MCF 10A (cell line): ENCODE results near the gene PGLYRP4. TPM values are rescaled to one million over a fixed set of nuclear protein-coding genes. Genes with fewer than 3 reads are reported as not detected.

Experiments
- Bru-seq: library from RNA; stranded (reverse); fragments of 400-500 nt; gene quantifications from one replicate; lab custom pipeline; 2021; lab: Mats Ljungman, UMichigan
- BruChase-seq, 2 experiments: library from RNA; stranded (reverse); fragments of 400-500 nt; gene quantifications; one replicate each; lab custom pipeline; 2021; lab: Mats Ljungman, UMichigan
- BruUV-seq: library from RNA; stranded (reverse); fragments of 400-500 nt; replicated peaks from 2 replicates; lab custom pipeline; 2021; lab: Mats Ljungman, UMichigan
- CTCF ChIA-PET: fragments of 300-600 bp; sonication (Branson Sonifier 250); formaldehyde crosslinking; extraction: SDS; loops from one replicate; lab custom pipeline; 2021; ENCODE audit warnings: antibody characterized with exemption, inconsistent platforms; lab: Yijun Ruan, JAX
- POLR2A ChIA-PET: fragments of 300-600, 350-650 bp; sonication (Branson Sonifier 250); formaldehyde crosslinking; extraction: SDS; loops from one replicate; lab custom pipeline; 2020; ENCODE audit warnings: antibody characterized with exemption, inconsistent platforms; lab: Yijun Ruan, JAX
- DNase-seq: peaks from one replicate; pipeline ENCODE4 v3.0.0-alpha.2; 2018; ENCODE audit not compliant: unreplicated experiment
- H3K27ac Mint-ChIP-seq: one replicate; pipeline ENCODE4 v1.8.0; 2022; ENCODE audit warnings: mild to moderate bottlenecking, low read depth, mixed read lengths; ENCODE audit not compliant: unreplicated experiment
- H3K27me3 Mint-ChIP-seq: one replicate; pipeline ENCODE4 v1.8.0; 2022; ENCODE audit warnings: mixed read lengths; ENCODE audit not compliant: insufficient read depth, unreplicated experiment
- H3K36me3 Mint-ChIP-seq: one replicate; pipeline ENCODE4 v1.8.0; 2022; ENCODE audit warnings: mild to moderate bottlenecking, moderate library complexity, mixed read lengths; ENCODE audit not compliant: insufficient read depth, unreplicated experiment
- H3K4me1 Mint-ChIP-seq: one replicate; pipeline ENCODE4 v1.8.0; 2022; ENCODE audit warnings: mixed read lengths; ENCODE audit not compliant: insufficient read depth, unreplicated experiment
- H3K4me3 Mint-ChIP-seq: one replicate; pipeline ENCODE4 v1.8.0; 2022; ENCODE audit warnings: mild to moderate bottlenecking, moderate library complexity, mixed read lengths; ENCODE audit not compliant: unreplicated experiment
- H3K9me3 Mint-ChIP-seq: one replicate; pipeline ENCODE4 v1.8.0; 2022; ENCODE audit warnings: mixed read lengths; ENCODE audit not compliant: unreplicated experiment
- CTCF ChIP-seq: fragments of 200-600 bp; IDR thresholded peaks from one replicate; pipeline ENCODE4 v1.8.0; 2022; ENCODE audit warnings: antibody characterized with exemption, mild to moderate bottlenecking; ENCODE audit not compliant: unreplicated experiment
- intact Hi-C: fragments of 100-400 bp; cut with micrococcal nuclease; formaldehyde crosslinking; loops from 2 replicates; pipeline ENCODE4 v1.14.1; 2022
- long read RNA-seq: library from polyadenylated mRNA; stranded (forward); transcript quantifications from one replicate; pipeline ENCODE4 v2.0.0, GENCODE V29; 2022
- total RNA-seq: library from RNA; stranded (reverse); gene quantifications from 2 replicates; pipeline ENCODE4 v1.2.3, GENCODE V29; 2022

PGLYRP4 gene
- total RNA-seq (not detected in 2 replicates), Bru-seq, nascent RNA (percentile 6 among the genes with signal in this experiment), BruChase-seq, experiment 1, labeled RNA remaining after a 6-hour chase (percentile 5 among the genes with signal in this experiment), BruChase-seq, experiment 2, labeled RNA remaining after a 2-hour chase (percentile 5 among the genes with signal in this experiment)
- long read RNA-seq = 0 reads

- DNase-seq = peak; percentile 58
- Mint-ChIP-seq H3K36me3 (no peaks in the 10 kb centered on the region), H3K9me3 (no peaks in the 10 kb centered on the region), H3K27ac (no peak within 1 kb of the TSS), H3K4me1 (peaks cover 10% of the 10 kb centered on the region), H3K4me3 (no peak within 1 kb of the TSS), H3K27me3 (peaks cover 72% of the 10 kb centered on the region)
- BruUV-seq = no TSS peak
- POLR2A ChIA-PET = interaction anchor here (0.6 to 1.9 kb wide), 7 partner anchors 9 to 267 kb away, joined by 3 to 10 read pairs (median 3); partner anchors contain the start of genes S100A14, S100A2 and S100A9
- CTCF ChIA-PET = interaction anchor here (0.7 to 28.2 kb wide), 11 partner anchors 9 to 604 kb away, joined by 3 to 1438 read pairs (median 4); partner anchors contain the start of gene S100A9
- intact Hi-C loops = no loop called here
- no peak for TF ChIP-seq CTCF
Measured at GRCh38 chr1:153348511-153349362, at the start of gene PGLYRP4. Gene PGLYRP4 (minus strand): TSS chr1:153348841. CDS start chr1:153347932, 909 bp downstream.

GRCh38 chr1:153397924-153398651 lies 49.4 kb upstream of the PGLYRP4 start:
- H3K36me3 Mint-ChIP-seq = no peaks in the 10 kb centered on the region
- CTCF ChIA-PET = interaction anchor here (3.2 to 9.3 kb wide), 3 partner anchors 44 to 97 kb away, joined by 15 to 92 read pairs (median 20); no protein-coding TSS in a partner anchor
- no peak for TF ChIP-seq CTCF

GRCh38 chr1:153397051-153397923 lies 48.6 kb upstream of the PGLYRP4 start:
- H3K4me3 Mint-ChIP-seq = no peak overlapping the region
- DNase-seq = no peak
- no peaks in the 10 kb centered on the region for H3K9me3 Mint-ChIP-seq
- BruUV-seq = no TSS peak
- intact Hi-C loops = no loop called here
- peaks cover 23% of the 10 kb centered on the region for H3K27me3 Mint-ChIP-seq
- H3K36me3 Mint-ChIP-seq = no peaks in the 10 kb centered on the region
- H3K4me1 Mint-ChIP-seq = peaks cover 30% of the 10 kb centered on the region
- ChIA-PET POLR2A (interaction anchor here (1.7 to 6.7 kb wide), 2 partner anchors 22 to 96 kb away, joined by 3 to 44 read pairs; partner anchors contain the start of gene S100A12), CTCF (interaction anchor here (0.6 to 9.3 kb wide), 5 partner anchors 40 to 839 kb away, joined by 3 to 92 read pairs (median 5); no protein-coding TSS in a partner anchor)
- TF ChIP-seq CTCF = no peak
- H3K27ac Mint-ChIP-seq = no peak overlapping the region

More at GRCh38 chr1:153397924-153398651, 49.4 kb upstream of the PGLYRP4 start:
- intact Hi-C loops = no loop called here
- H3K4me3 Mint-ChIP-seq = no peak overlapping the region
- H3K4me1 Mint-ChIP-seq = peaks cover 27% of the 10 kb centered on the region
- POLR2A ChIA-PET = interaction anchor here (0.6 kb wide), 1 partner anchor 8 kb away, joined by 3 read pairs; no protein-coding TSS in a partner anchor
- H3K27ac Mint-ChIP-seq = no peak overlapping the region
- DNase-seq = no peak
- H3K27me3 Mint-ChIP-seq = peaks cover 31% of the 10 kb centered on the region
- BruUV-seq = no TSS peak
- no peaks in the 10 kb centered on the region for H3K9me3 Mint-ChIP-seq
